ENCODE data around the gene CLEC20A. TPM values are rescaled to one million over a fixed set of nuclear protein-coding genes. Genes with fewer than 3 reads are reported as not detected.
"Not testable (repeated sequence)": the region's sequence is repeated elsewhere in the genome, so short reads cannot be mapped to it uniquely, and the experiment has no call there.

Gene CLEC20A
- total and polyA plus RNA-seq, 2 donors from 2014 or later = 0.47 TPM; not detected in 1

DNA sequence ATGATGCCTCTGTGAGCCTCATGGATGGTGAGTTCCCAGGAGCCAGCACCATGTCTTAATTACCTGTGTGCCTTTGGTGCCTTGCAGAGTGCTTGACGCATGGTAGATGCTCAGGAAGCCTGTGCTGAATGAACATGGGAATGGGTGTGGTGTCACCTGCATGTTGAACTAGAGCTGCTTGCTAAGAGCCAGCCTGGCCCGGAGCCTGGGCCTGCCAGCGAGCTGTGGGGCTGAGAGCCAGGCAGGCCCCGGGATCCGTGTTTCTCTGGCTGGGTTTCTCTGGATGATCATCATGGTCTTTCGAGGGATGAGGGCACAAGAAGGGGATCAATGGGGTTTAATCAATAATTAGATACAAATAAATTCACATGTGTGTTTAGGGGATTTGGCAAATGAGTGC is 9.4 kb upstream of the CLEC20A start:
- Histone ChIP-seq H3K27me3 (ENCODE audit: control insufficient read depth, insufficient read depth, low read length) (no peaks in the 10 kb centered on the region), H3K4me3 (ENCODE audit: low read length in 3 of 3) (no peak overlapping the region), H3K9ac (ENCODE audit: low read length in 3 of 3) (no peak overlapping the region), H3K4me1 (ENCODE audit: control insufficient read depth in 2 of 3, insufficient read depth in 2 of 3, low read depth in 1 of 3, low read length in 3 of 3) (no peaks in the 10 kb centered on the region), H3K9me3 (ENCODE audit: control insufficient read depth in 2 of 3, insufficient read depth in 1 of 3, low read length in 3 of 3) (no peaks in the 10 kb centered on the region), H3K27ac (ENCODE audit: low read depth in 2 of 2, low read length in 2 of 2) (no peak overlapping the region), H3K36me3 (ENCODE audit: control insufficient read depth in 2 of 3, insufficient read depth in 3 of 3, low read length in 3 of 3) (no peaks in the 10 kb centered on the region)
- intact Hi-C loops (cut with DNase I) = loop anchor here (10.0 kb wide), 1 partner anchor 201 kb away; no protein-coding TSS in a partner anchor
- FAIRE-seq = no peak
- TF ChIP-seq, protein P1, sequence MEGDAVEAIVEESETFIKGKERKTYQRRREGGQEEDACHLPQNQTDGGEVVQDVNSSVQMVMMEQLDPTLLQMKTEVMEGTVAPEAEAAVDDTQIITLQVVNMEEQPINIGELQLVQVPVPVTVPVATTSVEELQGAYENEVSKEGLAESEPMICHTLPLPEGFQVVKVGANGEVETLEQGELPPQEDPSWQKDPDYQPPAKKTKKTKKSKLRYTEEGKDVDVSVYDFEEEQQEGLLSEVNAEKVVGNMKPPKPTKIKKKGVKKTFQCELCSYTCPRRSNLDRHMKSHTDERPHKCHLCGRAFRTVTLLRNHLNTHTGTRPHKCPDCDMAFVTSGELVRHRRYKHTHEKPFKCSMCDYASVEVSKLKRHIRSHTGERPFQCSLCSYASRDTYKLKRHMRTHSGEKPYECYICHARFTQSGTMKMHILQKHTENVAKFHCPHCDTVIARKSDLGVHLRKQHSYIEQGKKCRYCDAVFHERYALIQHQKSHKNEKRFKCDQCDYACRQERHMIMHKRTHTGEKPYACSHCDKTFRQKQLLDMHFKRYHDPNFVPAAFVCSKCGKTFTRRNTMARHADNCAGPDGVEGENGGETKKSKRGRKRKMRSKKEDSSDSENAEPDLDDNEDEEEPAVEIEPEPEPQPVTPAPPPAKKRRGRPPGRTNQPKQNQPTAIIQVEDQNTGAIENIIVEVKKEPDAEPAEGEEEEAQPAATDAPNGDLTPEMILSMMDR (IDR thresholded peaks at IDR 0.05; ENCODE audit: borderline replicate concordance, extremely low read depth, insufficient read depth) = no peak
- DNase-seq = no peak

DNA sequence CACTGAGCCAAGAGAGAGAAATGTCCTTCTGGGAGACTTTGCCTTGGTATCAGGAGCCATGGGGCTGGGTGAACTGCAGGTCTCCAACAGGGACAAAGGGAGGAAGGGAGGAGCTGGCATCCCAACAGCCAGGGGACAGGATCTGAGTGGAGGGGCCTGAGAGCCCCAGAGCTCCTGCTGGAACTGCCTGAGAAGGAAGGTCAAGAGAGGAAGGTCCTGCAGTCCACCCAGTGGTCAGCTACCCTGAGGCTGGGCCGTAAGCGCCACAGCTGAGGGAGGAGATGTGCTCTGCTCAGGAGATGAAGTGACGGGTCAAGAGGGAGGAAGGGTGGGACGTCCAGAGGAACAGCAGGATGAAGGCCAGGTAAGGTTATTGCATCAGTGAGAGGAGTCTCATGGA is 7.5 kb upstream of the CLEC20A start:
- H3K36me3 ChIP-seq (ENCODE audit: control insufficient read depth in 2 of 3, insufficient read depth in 3 of 3, low read length in 3 of 3) = no peaks in the 10 kb centered on the region
- H3K9me3 ChIP-seq (ENCODE audit: control insufficient read depth in 2 of 3, insufficient read depth in 1 of 3, low read length in 3 of 3) = no peaks in the 10 kb centered on the region
- TF ChIP-seq, protein P1 (IDR thresholded peaks at IDR 0.05; ENCODE audit: borderline replicate concordance, extremely low read depth, insufficient read depth) = no peak
- DNase-seq (no peak), FAIRE-seq (no peak)
- no peak overlapping the region for H3K27ac ChIP-seq (ENCODE audit: low read depth in 2 of 2, low read length in 2 of 2)
- intact Hi-C loops (cut with DNase I) = loop anchor here (10.0 kb wide), 1 partner anchor 199 kb away; no protein-coding TSS in a partner anchor
- H3K27me3 ChIP-seq (ENCODE audit: control insufficient read depth, insufficient read depth, low read length) = no peaks in the 10 kb centered on the region
- no peak overlapping the region for H3K9ac ChIP-seq (ENCODE audit: low read length in 3 of 3)
- H3K4me3 ChIP-seq (ENCODE audit: low read length in 3 of 3) = no peak overlapping the region
- H3K4me1 ChIP-seq (ENCODE audit: control insufficient read depth in 2 of 3, insufficient read depth in 2 of 3, low read depth in 1 of 3, low read length in 3 of 3) = no peaks in the 10 kb centered on the region

DNA sequence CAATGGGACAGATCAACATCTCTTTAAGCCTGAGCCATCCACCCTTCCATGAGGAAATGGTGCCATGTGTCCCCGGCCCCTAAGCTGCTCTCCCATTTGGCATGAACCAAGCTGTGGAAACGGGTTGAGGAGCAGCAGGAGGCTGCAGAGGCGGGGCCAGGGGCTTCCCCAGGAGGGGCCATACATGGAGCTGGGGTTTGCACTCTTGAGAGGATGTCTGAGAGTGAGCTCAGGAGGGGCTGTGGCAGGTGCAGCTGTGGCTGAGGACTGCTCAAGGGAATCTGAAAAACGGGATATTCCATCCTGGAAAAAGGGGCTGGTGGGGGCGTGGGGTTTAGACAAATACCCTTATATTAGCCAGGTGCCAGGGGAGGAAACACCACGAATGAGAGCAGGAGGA is 7.1 kb upstream of the CLEC20A start:
- FAIRE-seq (no peak), DNase-seq (no peak)
- Histone ChIP-seq H3K27me3 (ENCODE audit: control insufficient read depth, insufficient read depth, low read length) (no peaks in the 10 kb centered on the region), H3K4me3 (ENCODE audit: low read length in 3 of 3) (no peak overlapping the region), H3K27ac (ENCODE audit: low read depth in 2 of 2, low read length in 2 of 2) (no peak overlapping the region), H3K9me3 (ENCODE audit: control insufficient read depth in 2 of 3, insufficient read depth in 1 of 3, low read length in 3 of 3) (no peaks in the 10 kb centered on the region), H3K4me1 (ENCODE audit: control insufficient read depth in 2 of 3, insufficient read depth in 2 of 3, low read depth in 1 of 3, low read length in 3 of 3) (no peaks in the 10 kb centered on the region), H3K36me3 (ENCODE audit: control insufficient read depth in 2 of 3, insufficient read depth in 3 of 3, low read length in 3 of 3) (no peaks in the 10 kb centered on the region), H3K9ac (ENCODE audit: low read length in 3 of 3) (no peak overlapping the region)
- TF ChIP-seq, protein P1 (IDR thresholded peaks at IDR 0.05; ENCODE audit: borderline replicate concordance, extremely low read depth, insufficient read depth) = no peak
- intact Hi-C loops (cut with DNase I) = loop anchor here (10.0 kb wide), 1 partner anchor 199 kb away; no protein-coding TSS in a partner anchor

DNA sequence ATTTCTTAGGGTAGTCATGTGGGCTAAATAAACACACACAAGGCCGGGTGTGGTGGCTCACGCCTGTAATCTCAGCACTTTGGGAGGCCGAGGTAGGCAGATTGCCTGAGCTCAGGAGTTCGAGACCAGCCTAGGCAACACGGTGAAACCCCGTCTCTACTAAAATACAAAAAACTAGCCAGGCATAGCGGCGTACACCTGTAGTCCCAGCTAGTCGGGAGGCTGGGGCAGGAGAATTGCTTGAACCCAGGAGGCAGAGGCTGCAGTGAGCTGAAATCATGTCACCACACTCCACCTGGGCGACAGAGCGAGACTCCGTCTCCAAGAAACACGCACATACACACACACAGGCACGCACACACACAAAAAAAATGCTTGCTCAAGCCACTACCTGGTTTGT is 6.6 kb upstream of the CLEC20A start:
- not testable (repeated sequence) for H3K36me3 ChIP-seq (ENCODE audit: control insufficient read depth in 2 of 3, insufficient read depth in 3 of 3, low read length in 3 of 3); H3K9ac ChIP-seq (ENCODE audit: low read length in 3 of 3); DNase-seq; H3K9me3 ChIP-seq (ENCODE audit: control insufficient read depth in 2 of 3, insufficient read depth in 1 of 3, low read length in 3 of 3); H3K27ac ChIP-seq (ENCODE audit: low read depth in 2 of 2, low read length in 2 of 2); H3K4me3 ChIP-seq (ENCODE audit: low read length in 3 of 3); H3K27me3 ChIP-seq (ENCODE audit: control insufficient read depth, insufficient read depth, low read length); FAIRE-seq; H3K4me1 ChIP-seq (ENCODE audit: control insufficient read depth in 2 of 3, insufficient read depth in 2 of 3, low read depth in 1 of 3, low read length in 3 of 3)
- intact Hi-C loops (cut with DNase I) = loop anchor here (10.0 kb wide), 1 partner anchor 199 kb away; no protein-coding TSS in a partner anchor

Data from kidney (tissue), 14 donors.